Stimulated activated naive B cell treated with anti-CD40 and anti-IgM and Interleukin-4, amounts not matched to agents 10 μg/mL and 1 μg/mL and 100 μg/mL, for 72 hours (primary cell): ENCODE data around the gene DPEP2.
A peak's percentile ranks its signal among the peaks of the same experiment; 100 is the strongest.
"Not testable (repeated sequence)": the region's sequence is repeated elsewhere in the genome, so short reads cannot be mapped to it uniquely, and the experiment has no call there.

Experiments
- ATAC-seq, 2 donors: fragments of 150-1000 bp; cut with Tn5 transposase; replicated peaks; 2 replicates each; pipeline ENCODE4 v1.10.0; 2021; ENCODE audit warnings: moderate library complexity in 1 of 2
- DNase-seq: peaks from one replicate; pipeline ENCODE4 v3.0.0; 2021
- H3K27ac Mint-ChIP-seq: one replicate; pipeline ENCODE4 v1.8.0; 2022; ENCODE audit warnings: mild to moderate bottlenecking, mixed read lengths
- H3K27me3 Mint-ChIP-seq, 2 donors: one replicate each; pipeline ENCODE4 v1.8.0; 2022; ENCODE audit warnings: mixed read lengths in 2 of 2
- H3K36me3 Mint-ChIP-seq, 2 donors: one replicate each; pipeline ENCODE4 v1.8.0; 2022; ENCODE audit warnings: mixed read lengths in 2 of 2, mild to moderate bottlenecking in 1 of 2
- H3K4me1 Mint-ChIP-seq, 2 donors: one replicate each; pipeline ENCODE4 v1.8.0; 2022; ENCODE audit warnings: mixed read lengths in 2 of 2, mild to moderate bottlenecking in 1 of 2
- H3K4me3 Mint-ChIP-seq, 2 donors: one replicate each; pipeline ENCODE4 v1.8.0; 2022; ENCODE audit warnings: mild to moderate bottlenecking in 2 of 2, mixed read lengths in 2 of 2, moderate library complexity in 1 of 2
- H3K9me3 Mint-ChIP-seq, 2 donors: one replicate each; pipeline ENCODE4 v1.8.0; 2022; ENCODE audit warnings: mixed read lengths in 2 of 2, mild to moderate bottlenecking in 1 of 2

The DPEP2 gene

GRCh38 chr16:67977005-67977404, 22.3 kb downstream of the DPEP2 start:
- Mint-ChIP-seq H3K27ac (no peak overlapping the region), H3K36me3 (no peaks in the 10 kb centered on the region), H3K4me3 (no peak overlapping the region), H3K4me1 (peaks cover 11 to 21% of the 10 kb centered on the region in 2 donors), H3K9me3 (no peaks in the 10 kb centered on the region), H3K27me3 (peaks cover 0 to 9% of the 10 kb centered on the region in 2 donors)
- DNase-seq: no peak
- no peak for ATAC-seq

- ATAC-seq: no peak
- H3K27ac Mint-ChIP-seq: peak overlapping the region; percentile 62
- peaks cover 0 to 9% of the 10 kb centered on the region in 2 donors for H3K27me3 Mint-ChIP-seq
- H3K4me1 Mint-ChIP-seq: peaks cover 11 to 21% of the 10 kb centered on the region in 2 donors
- DNase-seq: no peak
- no peak overlapping the region for H3K4me3 Mint-ChIP-seq
- H3K9me3 Mint-ChIP-seq: no peaks in the 10 kb centered on the region
- H3K36me3 Mint-ChIP-seq: no peaks in the 10 kb centered on the region
Observed at GRCh38 chr16:67976205-67976604, 23.1 kb downstream of the DPEP2 start.

GRCh38 chr16:67975321-67976105, 23.8 kb downstream of the DPEP2 start:
- H3K4me3 Mint-ChIP-seq: no peak overlapping the region
- H3K36me3 Mint-ChIP-seq: no peaks in the 10 kb centered on the region
- H3K27ac Mint-ChIP-seq: peak overlapping the region; percentile 86
- H3K4me1 Mint-ChIP-seq: peaks cover 11 to 21% of the 10 kb centered on the region in 2 donors
- ATAC-seq: peak; percentile 76 to 80
- H3K9me3 Mint-ChIP-seq: no peaks in the 10 kb centered on the region
- no peak for DNase-seq
- H3K27me3 Mint-ChIP-seq: peaks cover 0 to 9% of the 10 kb centered on the region in 2 donors

GRCh38 chr16:67972285-67972684, 27.0 kb downstream of the DPEP2 start:
- not testable (repeated sequence) for ATAC-seq, H3K27me3 Mint-ChIP-seq, H3K27ac Mint-ChIP-seq, H3K9me3 Mint-ChIP-seq, H3K36me3 Mint-ChIP-seq, DNase-seq, H3K4me3 Mint-ChIP-seq
- H3K4me1 Mint-ChIP-seq: peaks cover 19 to 34% of the 10 kb centered on the region in 2 donors

GRCh38 chr16:67971111-67971510, 28.2 kb downstream of the DPEP2 start:
- DNase-seq (no peak), ATAC-seq (no peak)
- Mint-ChIP-seq H3K4me1 (peaks cover 26 to 42% of the 10 kb centered on the region in 2 donors), H3K36me3 (peaks cover 0 to 3% of the 10 kb centered on the region in 2 donors), H3K27me3 (peaks cover 0 to under 1% of the 10 kb centered on the region in 2 donors), H3K4me3 (no peak overlapping the region), H3K9me3 (no peaks in the 10 kb centered on the region), H3K27ac (peak overlapping the region; percentile 51)

GRCh38 chr16:67969254-67970039, 29.8 kb downstream of the DPEP2 start:
- H3K9me3 Mint-ChIP-seq: no peaks in the 10 kb centered on the region
- H3K36me3 Mint-ChIP-seq: peaks cover 2 to 10% of the 10 kb centered on the region in 2 donors
- peak overlapping the region; percentile 90 for H3K27ac Mint-ChIP-seq
- no peak for DNase-seq
- ATAC-seq: peak in 1 of 2 donors; percentile 12
- H3K27me3 Mint-ChIP-seq: no peaks in the 10 kb centered on the region
- peaks cover 32 to 44% of the 10 kb centered on the region in 2 donors for H3K4me1 Mint-ChIP-seq
- peak overlapping the region; percentile 92 to 100 for H3K4me3 Mint-ChIP-seq

GRCh38 chr16:67968400-67969253, 30.7 kb downstream of the DPEP2 start, which contains the start of gene SLC12A4:
SLC12A4 (minus strand) TSS chr16:67968637; CDS start chr16:67968553, 84 bp downstream.
- peak within 1 kb of the TSS; percentile 96 for H3K27ac Mint-ChIP-seq
- H3K36me3 Mint-ChIP-seq: peaks cover 2 to 12% of the 10 kb centered on the region in 2 donors
- H3K27me3 Mint-ChIP-seq: no peaks in the 10 kb centered on the region
- no peaks in the 10 kb centered on the region for H3K9me3 Mint-ChIP-seq
- H3K4me1 Mint-ChIP-seq: peaks cover 33 to 47% of the 10 kb centered on the region in 2 donors
- ATAC-seq (peak; percentile 85 to 90), DNase-seq (peak; percentile 87)
- H3K4me3 Mint-ChIP-seq: peak within 1 kb of the TSS; percentile 92 to 100

GRCh38 chr16:67967958-67968399, 31.3 kb downstream of the DPEP2 start:
- peak; percentile 22 for DNase-seq
- Mint-ChIP-seq H3K27me3 (no peaks in the 10 kb centered on the region), H3K9me3 (no peaks in the 10 kb centered on the region), H3K4me3 (peak overlapping the region; percentile 92 to 100), H3K27ac (peak overlapping the region; percentile 96), H3K4me1 (peaks cover 33 to 47% of the 10 kb centered on the region in 2 donors), H3K36me3 (peaks cover 4 to 15% of the 10 kb centered on the region in 2 donors)
- peak; percentile 33 to 37 for ATAC-seq

GRCh38 chr16:67967183-67967957, 31.9 kb downstream of the DPEP2 start:
- peaks cover 33 to 50% of the 10 kb centered on the region in 2 donors for H3K4me1 Mint-ChIP-seq
- no peaks in the 10 kb centered on the region for H3K9me3 Mint-ChIP-seq
- peak overlapping the region; percentile 96 for H3K27ac Mint-ChIP-seq
- H3K36me3 Mint-ChIP-seq: peaks cover 10 to 21% of the 10 kb centered on the region in 2 donors
- ATAC-seq (peak; percentile 1 to 3), DNase-seq (no peak)
- H3K27me3 Mint-ChIP-seq: no peaks in the 10 kb centered on the region
- peak overlapping the region; percentile 92 to 100 for H3K4me3 Mint-ChIP-seq

GRCh38 chr16:67966549-67967182, 32.6 kb downstream of the DPEP2 start:
- Mint-ChIP-seq H3K4me1 (peaks cover 33 to 51% of the 10 kb centered on the region in 2 donors), H3K27ac (peak overlapping the region; percentile 42), H3K27me3 (no peaks in the 10 kb centered on the region), H3K36me3 (peaks cover 17 to 28% of the 10 kb centered on the region in 2 donors), H3K9me3 (no peaks in the 10 kb centered on the region), H3K4me3 (peak overlapping the region; percentile 92 to 100)
- ATAC-seq (no peak), DNase-seq (no peak)

- no peaks in the 10 kb centered on the region for H3K9me3 Mint-ChIP-seq
- peaks cover 24 to 35% of the 10 kb centered on the region in 2 donors for H3K36me3 Mint-ChIP-seq
- no peak for DNase-seq
- peaks cover 33 to 51% of the 10 kb centered on the region in 2 donors for H3K4me1 Mint-ChIP-seq
- peak overlapping the region; percentile 42 for H3K27ac Mint-ChIP-seq
- H3K27me3 Mint-ChIP-seq: no peaks in the 10 kb centered on the region
- no peak for ATAC-seq
- H3K4me3 Mint-ChIP-seq: no peak overlapping the region
Observed at GRCh38 chr16:67965668-67966548, 33.4 kb downstream of the DPEP2 start.
